Measurements from ENCODE around the gene SNED1.
A peak's percentile ranks its signal among the peaks of the same experiment; 100 is the strongest.

Gene SNED1

GRCh38 chr2:241053576-241054251, 55.3 kb downstream of the SNED1 start:
- Histone ChIP-seq H3K27me3 (ENCODE audit: control insufficient read depth, insufficient read depth, low read length) (no peaks in the 10 kb centered on the region), H3K79me2 (peaks cover 12% of the 10 kb centered on the region), H3K4me1 (no peaks in the 10 kb centered on the region), H2AFZ (no peak overlapping the region), H3K9ac (no peak overlapping the region), H3K4me3 (ENCODE audit: low read depth, low read length) (no peak overlapping the region), H3K9me3 (ENCODE audit: control insufficient read depth, low read length) (no peaks in the 10 kb centered on the region), H3K36me3 (ENCODE audit: control insufficient read depth, insufficient read depth, low read length) (no peaks in the 10 kb centered on the region), H3K27ac (no peak overlapping the region), H3K4me2 (ENCODE audit: low read length) (no peak overlapping the region)
- TF ChIP-seq CTCF (IDR thresholded peaks at IDR 0.05): no peak

- Histone ChIP-seq H3K9me3 (ENCODE audit: control insufficient read depth, low read length) (no peaks in the 10 kb centered on the region), H3K27me3 (ENCODE audit: control insufficient read depth, insufficient read depth, low read length) (no peaks in the 10 kb centered on the region), H2AFZ (no peak overlapping the region), H3K4me1 (peaks cover 21% of the 10 kb centered on the region), H3K9ac (no peak overlapping the region), H3K27ac (no peak overlapping the region), H3K79me2 (no peaks in the 10 kb centered on the region), H3K4me3 (ENCODE audit: low read depth, low read length) (no peak overlapping the region), H3K4me2 (ENCODE audit: low read length) (no peak overlapping the region), H3K36me3 (ENCODE audit: control insufficient read depth, insufficient read depth, low read length) (no peaks in the 10 kb centered on the region)
- no peak for TF ChIP-seq CTCF (IDR thresholded peaks at IDR 0.05)
Observed at GRCh38 chr2:241061275-241061674, 62.9 kb downstream of the SNED1 start.

- H3K9me3 ChIP-seq (ENCODE audit: control insufficient read depth, low read length): no peaks in the 10 kb centered on the region
- no peak overlapping the region for H3K9ac ChIP-seq
- H3K27me3 ChIP-seq (ENCODE audit: control insufficient read depth, insufficient read depth, low read length): no peaks in the 10 kb centered on the region
- no peak overlapping the region for H3K4me3 ChIP-seq (ENCODE audit: low read depth, low read length)
- peak overlapping the region; percentile 93 for H2AFZ ChIP-seq
- TF ChIP-seq CTCF (IDR thresholded peaks at IDR 0.05): no peak
- H3K36me3 ChIP-seq (ENCODE audit: control insufficient read depth, insufficient read depth, low read length): no peaks in the 10 kb centered on the region
- peak overlapping the region; percentile 81 for H3K4me2 ChIP-seq (ENCODE audit: low read length)
- H3K27ac ChIP-seq: peak overlapping the region; percentile 68
- H3K4me1 ChIP-seq: peaks cover 21% of the 10 kb centered on the region
- no peaks in the 10 kb centered on the region for H3K79me2 ChIP-seq
Observed at GRCh38 chr2:241062389-241063092, 64.1 kb downstream of the SNED1 start.

- H3K27ac ChIP-seq: peak overlapping the region; percentile 68
- no peaks in the 10 kb centered on the region for H3K27me3 ChIP-seq (ENCODE audit: control insufficient read depth, insufficient read depth, low read length)
- H3K9ac ChIP-seq: peak overlapping the region; percentile 49
- H3K9me3 ChIP-seq (ENCODE audit: control insufficient read depth, low read length): no peaks in the 10 kb centered on the region
- TF ChIP-seq CTCF (IDR thresholded peaks at IDR 0.05): no peak
- peak overlapping the region; percentile 93 for H2AFZ ChIP-seq
- H3K4me3 ChIP-seq (ENCODE audit: low read depth, low read length): peak overlapping the region; percentile 56
- peak overlapping the region; percentile 81 for H3K4me2 ChIP-seq (ENCODE audit: low read length)
- H3K79me2 ChIP-seq: no peaks in the 10 kb centered on the region
- H3K36me3 ChIP-seq (ENCODE audit: control insufficient read depth, insufficient read depth, low read length): no peaks in the 10 kb centered on the region
- H3K4me1 ChIP-seq: peaks cover 21% of the 10 kb centered on the region
Observed at GRCh38 chr2:241063093-241063551, 64.7 kb downstream of the SNED1 start.
